Small intestine (tissue), 7 donors: ENCODE measurements around the gene DOLK. TPM values are rescaled to one million over a fixed set of nuclear protein-coding genes. Genes with fewer than 3 reads are reported as not detected.
A peak's percentile ranks its signal among the peaks of the same experiment; 100 is the strongest.

ENCODE experiments used
- DNase-seq, 2 donors: peaks; one replicate each; pipeline versions ENCODE4 v3.0.0 to v3.0.0-alpha.2; 2013
- FAIRE-seq: peaks from 2 replicates; lab custom pipeline; 2012; peaks lifted over from hg19 to GRCh38; lab: Jason Lieb, UNC
- H3K27ac ChIP-seq, 3 donors: one replicate each; pipeline ENCODE4 v1.5.1; 2013; ENCODE audit warnings: low read length in 2 of 3, mild to moderate bottlenecking in 2 of 3, control low read depth in 1 of 3, inconsistent platforms in 1 of 3, low read depth in 1 of 3, moderate library complexity in 1 of 3
- H3K27me3 ChIP-seq, 3 donors: one replicate each; pipeline ENCODE4 v1.6.1; 2013; ENCODE audit warnings: low read length in 3 of 3, inconsistent platforms in 1 of 3; ENCODE audit not compliant: control insufficient read depth in 3 of 3, insufficient read depth in 3 of 3
- H3K36me3 ChIP-seq, 3 donors: one replicate each; pipeline ENCODE4 v1.6.1; 2013; ENCODE audit warnings: low read length in 3 of 3, inconsistent platforms in 1 of 3, low read depth in 1 of 3, mild to moderate bottlenecking in 1 of 3, moderate library complexity in 1 of 3; ENCODE audit not compliant: control insufficient read depth in 3 of 3, insufficient read depth in 2 of 3
- H3K4me1 ChIP-seq, 3 donors: one replicate each; pipeline ENCODE4 v1.6.1; 2013; ENCODE audit warnings: low read length in 2 of 3, inconsistent platforms in 1 of 3, low read depth in 1 of 3, mild to moderate bottlenecking in 1 of 3, moderate library complexity in 1 of 3; ENCODE audit not compliant: control insufficient read depth in 3 of 3, insufficient read depth in 2 of 3
- H3K4me3 ChIP-seq, 3 donors: one replicate each; pipeline ENCODE4 v1.5.1; 2013; ENCODE audit warnings: low read length in 3 of 3, control low read depth in 1 of 3, inconsistent platforms in 1 of 3, low read depth in 1 of 3, mild to moderate bottlenecking in 1 of 3, moderate library complexity in 1 of 3
- H3K9me3 ChIP-seq, 2 donors: one replicate each; pipeline ENCODE4 v1.6.1; 2013; ENCODE audit warnings: low read depth in 1 of 2, low read length in 1 of 2; ENCODE audit not compliant: control insufficient read depth in 2 of 2, insufficient read depth in 1 of 2
- WGBS, 3 donors: extraction: QIAGEN DNeasy Blood & Tissue Kit; methylation state at CpG; one replicate each; pipeline ENCODE4 v1.1.7; 2013; 5-methylcytosine and 5-hydroxymethylcytosine counted together
- polyA plus RNA-seq, 4 donors: library from polyadenylated mRNA; stranded (reverse) in 3 of 4; unstranded in 1 of 4; fragments of 200-250 nt in 3 of 4; fragments of 120-200 nt in 1 of 4; gene quantifications; one replicate each; pipeline versions ENCODE4 v1.2.1 to v1.2.3, GENCODE V29; 2013
- donor health status: healthy with polysubstance abuse.
- donor health status: control.
- donor health status: control.
- donor health status: Bipolar disorder and iron deficiency.
- donor health status: healthy.

The DOLK gene
- polyA plus RNA-seq, 4 donors = 2.9 to 15.2 (median 9.2) TPM

DNA sequence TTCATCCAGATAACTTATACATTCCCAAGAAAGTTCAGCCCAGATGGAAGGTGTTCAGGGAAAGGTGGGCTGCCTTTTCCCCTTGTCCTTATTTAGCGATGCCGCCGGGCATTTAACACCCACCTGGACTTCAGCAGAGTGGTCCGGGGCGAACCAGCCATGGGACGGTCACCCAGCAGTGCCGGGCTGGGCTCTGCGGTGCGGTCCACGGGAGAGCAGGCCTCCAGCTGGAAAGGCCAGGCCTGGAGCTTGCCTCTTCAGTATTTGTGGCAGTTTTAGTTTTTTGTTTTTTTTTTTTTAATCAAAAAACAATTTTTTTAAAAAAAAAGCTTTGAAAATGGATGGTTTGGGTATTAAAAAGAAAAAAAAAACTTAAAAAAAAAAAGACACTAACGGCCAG, 30.7 kb downstream of the DOLK start:
- Histone ChIP-seq H3K9me3 (no peaks in the 10 kb centered on the region), H3K36me3 (peaks cover 2 to 66% (median 5%) of the 10 kb centered on the region in 3 donors), H3K27ac (peak overlapping the region in 1 of 3 donors; percentile 82), H3K27me3 (no peaks in the 10 kb centered on the region), H3K4me3 (no peak overlapping the region), H3K4me1 (peaks cover 0 to 22% (median 12%) of the 10 kb centered on the region in 3 donors)
- 84 to 92% (median 92%) methylated on average over 11 of the region's 11 CpGs for WGBS, 3 donors
- no peak for FAIRE-seq
- DNase-seq = no peak

DNA sequence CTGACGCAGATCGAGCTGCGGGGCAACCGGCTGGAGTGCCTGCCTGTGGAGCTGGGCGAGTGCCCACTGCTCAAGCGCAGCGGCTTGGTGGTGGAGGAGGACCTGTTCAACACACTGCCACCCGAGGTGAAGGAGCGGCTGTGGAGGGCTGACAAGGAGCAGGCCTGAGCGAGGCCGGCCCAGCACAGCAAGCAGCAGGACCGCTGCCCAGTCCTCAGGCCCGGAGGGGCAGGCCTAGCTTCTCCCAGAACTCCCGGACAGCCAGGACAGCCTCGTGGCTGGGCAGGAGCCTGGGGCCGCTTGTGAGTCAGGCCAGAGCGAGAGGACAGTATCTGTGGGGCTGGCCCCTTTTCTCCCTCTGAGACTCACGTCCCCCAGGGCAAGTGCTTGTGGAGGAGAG, 31.2 kb downstream of the DOLK start:
- Histone ChIP-seq H3K9me3 (no peaks in the 10 kb centered on the region), H3K4me1 (peaks cover 0 to 23% (median 14%) of the 10 kb centered on the region in 3 donors), H3K4me3 (no peak overlapping the region), H3K36me3 (peaks cover 2 to 70% (median 5%) of the 10 kb centered on the region in 3 donors), H3K27ac (peak overlapping the region in 1 of 3 donors; percentile 82), H3K27me3 (no peaks in the 10 kb centered on the region)
- DNase-seq (no peak), FAIRE-seq (no peak)
- 86 to 95% (median 89%) methylated on average over 17 to 18 of the region's 18 CpGs for WGBS, 3 donors

GRCh38 chr9:128913995-128914772, 33.2 kb downstream of the DOLK start:
- no peak for FAIRE-seq
- Histone ChIP-seq H3K27me3 (no peaks in the 10 kb centered on the region), H3K27ac (no peak overlapping the region), H3K9me3 (no peaks in the 10 kb centered on the region), H3K4me1 (peaks cover 0 to 16% (median 14%) of the 10 kb centered on the region in 3 donors), H3K4me3 (no peak overlapping the region), H3K36me3 (peaks cover 5 to 88% (median 7%) of the 10 kb centered on the region in 3 donors)
- no peak for DNase-seq
- 83 to 85% (median 84%) methylated on average over 23 of the region's 23 CpGs for WGBS, 3 donors

GRCh38 chr9:128913048-128913900, 34.1 kb downstream of the DOLK start:
- H3K27ac ChIP-seq = peak overlapping the region in 1 of 3 donors; percentile 81
- no peaks in the 10 kb centered on the region for H3K9me3 ChIP-seq
- peaks cover 11 to 95% (median 14%) of the 10 kb centered on the region in 3 donors for H3K36me3 ChIP-seq
- no peak overlapping the region for H3K4me3 ChIP-seq
- no peaks in the 10 kb centered on the region for H3K27me3 ChIP-seq
- peaks cover 0 to 16% (median 9%) of the 10 kb centered on the region in 3 donors for H3K4me1 ChIP-seq
- no peak for FAIRE-seq
- WGBS, 3 donors = 71 to 86% (median 84%) methylated on average over 15 of the region's 15 CpGs
- DNase-seq = no peak

GRCh38 chr9:128912270-128912853, 35.0 kb downstream of the DOLK start:
- peaks cover 17 to 95% (median 19%) of the 10 kb centered on the region in 3 donors for H3K36me3 ChIP-seq
- H3K4me3 ChIP-seq = no peak overlapping the region
- H3K27me3 ChIP-seq = no peaks in the 10 kb centered on the region
- no peaks in the 10 kb centered on the region for H3K9me3 ChIP-seq
- H3K4me1 ChIP-seq = peaks cover 0 to 16% (median 9%) of the 10 kb centered on the region in 3 donors
- peak overlapping the region in 2 of 3 donors; percentile 54 to 81 for H3K27ac ChIP-seq
- DNase-seq = no peak
- WGBS, 3 donors = 80 to 88% (median 87%) methylated on average over 15 of the region's 15 CpGs
- no peak for FAIRE-seq

- peaks cover 0 to 16% (median 9%) of the 10 kb centered on the region in 3 donors for H3K4me1 ChIP-seq
- H3K27me3 ChIP-seq = no peaks in the 10 kb centered on the region
- FAIRE-seq (no peak), DNase-seq (peak in 1 of 2 donors; percentile 28)
- H3K27ac ChIP-seq = peak overlapping the region in 2 of 3 donors; percentile 54 to 81
- no peak overlapping the region for H3K4me3 ChIP-seq
- peaks cover 17 to 95% (median 20%) of the 10 kb centered on the region in 3 donors for H3K36me3 ChIP-seq
- 54 to 72% (median 66%) methylated on average over 8 of the region's 8 CpGs for WGBS, 3 donors
- no peaks in the 10 kb centered on the region for H3K9me3 ChIP-seq
Observed at GRCh38 chr9:128911529-128912035, 35.8 kb downstream of the DOLK start.

DNA sequence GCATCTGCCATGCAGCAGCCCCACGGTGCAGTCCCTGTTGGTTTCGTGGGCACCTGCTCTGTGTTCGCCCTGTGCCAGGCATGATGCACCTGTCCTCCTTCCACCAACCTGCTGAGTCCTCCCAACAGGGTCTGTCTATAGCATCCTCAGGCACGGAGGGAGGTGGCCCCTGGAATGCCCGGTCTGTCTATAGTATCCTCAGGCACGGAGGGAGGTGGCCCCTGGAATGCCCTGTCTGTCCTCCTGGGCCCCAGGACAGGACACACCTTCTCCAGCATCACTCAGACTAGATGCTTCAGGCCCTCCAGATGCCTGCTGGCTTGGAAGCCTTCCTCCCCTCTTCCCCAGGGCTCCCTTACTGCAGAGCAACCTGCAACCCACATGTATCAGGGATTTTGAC, 36.5 kb downstream of the DOLK start:
- H3K4me3 ChIP-seq = no peak overlapping the region
- WGBS, 3 donors = 89 to 97% (median 92%) methylated on average over 6 of the region's 6 CpGs
- H3K4me1 ChIP-seq = peaks cover 0 to 16% (median 9%) of the 10 kb centered on the region in 3 donors
- no peak for FAIRE-seq
- no peaks in the 10 kb centered on the region for H3K27me3 ChIP-seq
- H3K9me3 ChIP-seq = no peaks in the 10 kb centered on the region
- DNase-seq = no peak
- peaks cover 15 to 88% (median 20%) of the 10 kb centered on the region in 3 donors for H3K36me3 ChIP-seq
- H3K27ac ChIP-seq = peak overlapping the region in 1 of 3 donors; percentile 81

DNA sequence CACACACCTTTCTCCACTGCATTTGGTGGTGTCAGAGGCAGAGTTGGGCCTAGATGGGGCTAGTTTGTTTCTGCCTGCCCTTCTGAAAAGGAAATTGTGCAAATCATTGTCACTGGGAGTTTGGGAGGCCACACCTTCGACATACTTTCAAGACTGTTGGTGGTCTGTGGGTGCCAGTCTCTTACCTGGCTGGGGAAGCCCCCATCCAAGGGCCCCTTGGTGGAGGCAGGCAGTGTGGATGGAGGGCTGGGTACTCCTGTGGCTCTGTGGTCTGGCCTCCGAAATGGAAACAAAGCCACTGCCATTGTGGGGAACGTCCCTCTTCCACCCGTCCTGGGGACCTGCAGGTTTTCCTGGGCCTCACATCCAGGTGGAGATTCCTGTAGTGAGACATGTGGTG, 37.5 kb downstream of the DOLK start:
- FAIRE-seq (no peak), DNase-seq (no peak)
- no peak overlapping the region for H3K27ac ChIP-seq
- no peak overlapping the region for H3K4me3 ChIP-seq
- H3K4me1 ChIP-seq = peaks cover 0 to 16% (median 9%) of the 10 kb centered on the region in 3 donors
- 84 to 88% (median 87%) methylated on average over 4 of the region's 4 CpGs for WGBS, 3 donors
- H3K27me3 ChIP-seq = no peaks in the 10 kb centered on the region
- H3K9me3 ChIP-seq = no peaks in the 10 kb centered on the region
- H3K36me3 ChIP-seq = peaks cover 15 to 79% (median 20%) of the 10 kb centered on the region in 3 donors
